K562 (cell line): ENCODE results near the gene SLC28A3. TPM values are rescaled to one million over a fixed set of nuclear protein-coding genes. Genes with fewer than 3 reads are reported as not detected.

ENCODE experiments used
- ATAC-seq: fragments of 200-7000 bp; cut with Tn5 transposase; 3 replicates; pipeline ENCODE4 v1.9.1; 2020; ENCODE audit warnings: moderate library complexity
- BruUV-seq: library from RNA; stranded (reverse); fragments of 400-500 nt; replicated peaks from 2 replicates; lab custom pipeline; 2021; lab: Mats Ljungman, UMichigan
- CTCF ChIA-PET: fragments of 300-600 bp; formaldehyde crosslinking; extraction: SDS; loops from one replicate; lab custom pipeline; 2021; ENCODE audit warnings: low intra/inter-chr PET ratio; lab: Yijun Ruan, JAX
- POLR2A ChIA-PET: fragments of 300-600, 350-650 bp; sonication (Branson Sonifier 250); formaldehyde crosslinking; extraction: SDS; loops from one replicate; lab custom pipeline; 2021; ENCODE audit warnings: antibody characterized with exemption, inconsistent platforms; lab: Yijun Ruan, JAX
- DNase-seq, 4 experiments: peaks; one replicate each; pipeline versions ENCODE4 v3.0.0 to v3.0.0-alpha.2; 2011 to 2018; ENCODE audit warnings: low spot score in 3 of 4, mixed read lengths in 3 of 4; ENCODE audit errors: extremely low read depth in 1 of 4
- FAIRE-seq: peaks from 2 replicates; lab custom pipeline; 2011; peaks lifted over from hg19 to GRCh38; lab: Jason Lieb, UNC
- H2AFZ ChIP-seq: 2 replicates; pipeline ENCODE4 v1.6.0; 2011; ENCODE audit warnings: low read depth, low read length, control low read depth, inconsistent platforms
- H3K27ac ChIP-seq: fragments of 200-600 bp; 3 replicates; pipeline ENCODE4 v1.8.0; 2011; ENCODE audit warnings: low read depth, mild to moderate bottlenecking, control low read depth, inconsistent platforms, low read length, moderate library complexity, mixed read lengths; ENCODE audit errors: extremely low read depth
- H3K27me3 ChIP-seq, 2 experiments: fragments of 300-600 bp in 1 of 2; 2 replicates in 1 of 2; 3 replicates in 1 of 2; pipeline versions ENCODE4 v1.6.0 to v1.8.0; 2011; ENCODE audit warnings: inconsistent platforms in 2 of 2, low read length in 2 of 2, mild to moderate bottlenecking in 1 of 2, mixed read lengths in 1 of 2, moderate library complexity in 1 of 2; ENCODE audit not compliant: control insufficient read depth in 2 of 2, insufficient read depth in 2 of 2
- H3K36me3 ChIP-seq: fragments of 300-600 bp; 3 replicates; pipeline ENCODE4 v1.8.0; 2011; ENCODE audit warnings: mild to moderate bottlenecking, low read length, inconsistent platforms; ENCODE audit not compliant: control insufficient read depth, insufficient read depth
- H3K4me1 ChIP-seq, 2 experiments: fragments of 200-600 bp in 1 of 2; replicated peaks in 1 of 2; 2 replicates in 1 of 2; 3 replicates in 1 of 2; pipeline versions ENCODE4 v1.5.1 to v1.8.0; 2011; ENCODE audit warnings: inconsistent platforms in 2 of 2, low read length in 2 of 2, mild to moderate bottlenecking in 1 of 2, mixed read lengths in 1 of 2, moderate library complexity in 1 of 2; ENCODE audit not compliant: control insufficient read depth in 2 of 2, insufficient read depth in 2 of 2
- H3K4me2 ChIP-seq: 2 replicates; pipeline ENCODE4 v1.6.1; 2011; ENCODE audit warnings: low read length, control low read depth, inconsistent platforms, mixed read lengths; ENCODE audit not compliant: insufficient read depth
- H3K4me3 ChIP-seq: fragments of 200-600 bp; sonication (generic), shearing (Covaris generic); 2 replicates; pipeline ENCODE4 v1.5.1; 2016; ENCODE audit warnings: control low read depth, inconsistent platforms
- H3K79me2 ChIP-seq: fragments of 200-600 bp; 3 replicates; pipeline ENCODE4 v1.8.0; 2011; ENCODE audit warnings: low read length, inconsistent platforms; ENCODE audit not compliant: control insufficient read depth, insufficient read depth
- H3K9ac ChIP-seq, 2 experiments: 2 replicates each; pipeline versions ENCODE4 v1.6.0 to v1.6.1; 2011; ENCODE audit warnings: low read depth in 2 of 2, low read length in 2 of 2, control low read depth in 1 of 2, inconsistent platforms in 1 of 2, mild to moderate bottlenecking in 1 of 2, mixed read lengths in 1 of 2; ENCODE audit not compliant: insufficient read depth in 1 of 2
- H3K9me1 ChIP-seq: one replicate; pipeline ENCODE4 v1.6.0; 2011; ENCODE audit warnings: inconsistent platforms, mild to moderate bottlenecking, low read length, moderate library complexity; ENCODE audit not compliant: control insufficient read depth, insufficient read depth
- H3K9me3 ChIP-seq: replicated peaks from 2 replicates; pipeline ENCODE4 v1.5.1; 2011; ENCODE audit warnings: low read depth, low read length, inconsistent platforms; ENCODE audit not compliant: control insufficient read depth, insufficient read depth
- H4K20me1 ChIP-seq: replicated peaks from 2 replicates; pipeline ENCODE4 v1.6.1; 2011; ENCODE audit warnings: low read length, inconsistent platforms, mixed read lengths; ENCODE audit not compliant: control insufficient read depth, insufficient read depth
- HMG20B ChIP-seq: fragments of 250-450 bp; sonication (Bioruptor Pico); IDR thresholded peaks from 2 replicates; pipeline ENCODE4 v1.5.0; 2021; ENCODE audit warnings: mild to moderate bottlenecking
- SIN3B ChIP-seq: fragments of 450-650 bp; IDR thresholded peaks from 2 replicates; pipeline ENCODE4 v1.6.1; 2017; ENCODE audit warnings: low read depth, mild to moderate bottlenecking, moderate library complexity
- WGBS: fragments of 100-300 bp; shearing (Covaris generic); methylation state at CpG from one replicate; pipeline ENCODE4 v1.1.6; 2016; ENCODE audit warnings: low coverage, mixed read lengths; ENCODE audit not compliant: insufficient coverage; ENCODE audit errors: missing lambda C conversion rate; 5-methylcytosine and 5-hydroxymethylcytosine counted together
- in situ Hi-C: fragments of 300-500 bp; cut with MboI; formaldehyde crosslinking; loops from 4 replicates; pipeline ENCODE4 v1.15.0; 2018; ENCODE audit warnings: inconsistent platforms, mixed read lengths
- intact Hi-C: fragments of 100-400 bp; cut with micrococcal nuclease; formaldehyde crosslinking; loops from 2 replicates; pipeline ENCODE4 v1.14.2; 2022
- polyA plus RNA-seq, 8 experiments: library from polyadenylated mRNA; depleted of rRNA in 4 of 8; stranded (reverse) in 5 of 8; unstranded in 3 of 8; fragments of >200 nt; fragmentation: Nextera tagmentation in 2 of 8; fragmentation: Illumina TruSeq in 1 of 8; extraction: Ambion mirVana in 2 of 8; extraction: Trizol in 1 of 8; gene quantifications; 2 replicates each; pipeline versions ENCODE4 v1.2.1 to v1.2.3, GENCODE V29; 2011 to 2014; ENCODE audit warnings: inconsistent platforms in 1 of 8, missing spikeins in 1 of 8
- total RNA-seq, 7 experiments: library from RNA; depleted of rRNA in 6 of 7; stranded (reverse); fragments of >200 nt in 6 of 7; fragmentation: Illumina TruSeq in 2 of 7; extraction: Trizol in 2 of 7; gene quantifications; 2 replicates each; pipeline versions ENCODE4 v1.2.1 to v1.2.3, GENCODE V29; 2011 to 2021; ENCODE audit warnings: low replicate concordance in 1 of 7
- TF ChIP-seq, protein P1 (sequence below): sonication (generic); formaldehyde crosslinking; IDR thresholded peaks from 2 replicates; pipeline ENCODE4 v1.8.0; 2023; ENCODE audit warnings: missing genetic modification reagents, mild to moderate bottlenecking, borderline replicate concordance

SLC28A3 gene
- total and polyA plus RNA-seq, 9 of the 15 experiments (the other 6 are each of a cell fraction or from before 2014, with no cell fraction given): not detected

DNA sequence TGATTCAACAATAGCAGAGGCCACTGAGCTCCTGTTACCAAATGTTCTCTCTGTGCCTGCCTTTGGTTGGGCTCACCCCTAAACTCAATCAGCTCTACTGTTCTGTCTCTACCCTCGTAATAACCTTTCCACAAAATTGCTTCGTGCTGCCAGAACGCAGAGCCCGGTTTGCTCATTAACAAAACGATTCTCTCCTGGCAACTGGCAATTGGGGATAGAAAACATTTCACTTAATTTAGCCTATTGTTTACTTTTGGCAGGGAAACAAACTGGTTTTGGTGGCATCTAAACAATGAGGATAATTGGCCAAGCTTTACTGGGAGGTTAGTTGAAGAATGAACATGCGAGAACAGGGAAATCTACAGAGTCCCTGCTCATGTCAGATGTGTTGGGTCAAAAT is 56.6 kb downstream of the SLC28A3 start (continued):
- TF ChIP-seq, protein P1, sequence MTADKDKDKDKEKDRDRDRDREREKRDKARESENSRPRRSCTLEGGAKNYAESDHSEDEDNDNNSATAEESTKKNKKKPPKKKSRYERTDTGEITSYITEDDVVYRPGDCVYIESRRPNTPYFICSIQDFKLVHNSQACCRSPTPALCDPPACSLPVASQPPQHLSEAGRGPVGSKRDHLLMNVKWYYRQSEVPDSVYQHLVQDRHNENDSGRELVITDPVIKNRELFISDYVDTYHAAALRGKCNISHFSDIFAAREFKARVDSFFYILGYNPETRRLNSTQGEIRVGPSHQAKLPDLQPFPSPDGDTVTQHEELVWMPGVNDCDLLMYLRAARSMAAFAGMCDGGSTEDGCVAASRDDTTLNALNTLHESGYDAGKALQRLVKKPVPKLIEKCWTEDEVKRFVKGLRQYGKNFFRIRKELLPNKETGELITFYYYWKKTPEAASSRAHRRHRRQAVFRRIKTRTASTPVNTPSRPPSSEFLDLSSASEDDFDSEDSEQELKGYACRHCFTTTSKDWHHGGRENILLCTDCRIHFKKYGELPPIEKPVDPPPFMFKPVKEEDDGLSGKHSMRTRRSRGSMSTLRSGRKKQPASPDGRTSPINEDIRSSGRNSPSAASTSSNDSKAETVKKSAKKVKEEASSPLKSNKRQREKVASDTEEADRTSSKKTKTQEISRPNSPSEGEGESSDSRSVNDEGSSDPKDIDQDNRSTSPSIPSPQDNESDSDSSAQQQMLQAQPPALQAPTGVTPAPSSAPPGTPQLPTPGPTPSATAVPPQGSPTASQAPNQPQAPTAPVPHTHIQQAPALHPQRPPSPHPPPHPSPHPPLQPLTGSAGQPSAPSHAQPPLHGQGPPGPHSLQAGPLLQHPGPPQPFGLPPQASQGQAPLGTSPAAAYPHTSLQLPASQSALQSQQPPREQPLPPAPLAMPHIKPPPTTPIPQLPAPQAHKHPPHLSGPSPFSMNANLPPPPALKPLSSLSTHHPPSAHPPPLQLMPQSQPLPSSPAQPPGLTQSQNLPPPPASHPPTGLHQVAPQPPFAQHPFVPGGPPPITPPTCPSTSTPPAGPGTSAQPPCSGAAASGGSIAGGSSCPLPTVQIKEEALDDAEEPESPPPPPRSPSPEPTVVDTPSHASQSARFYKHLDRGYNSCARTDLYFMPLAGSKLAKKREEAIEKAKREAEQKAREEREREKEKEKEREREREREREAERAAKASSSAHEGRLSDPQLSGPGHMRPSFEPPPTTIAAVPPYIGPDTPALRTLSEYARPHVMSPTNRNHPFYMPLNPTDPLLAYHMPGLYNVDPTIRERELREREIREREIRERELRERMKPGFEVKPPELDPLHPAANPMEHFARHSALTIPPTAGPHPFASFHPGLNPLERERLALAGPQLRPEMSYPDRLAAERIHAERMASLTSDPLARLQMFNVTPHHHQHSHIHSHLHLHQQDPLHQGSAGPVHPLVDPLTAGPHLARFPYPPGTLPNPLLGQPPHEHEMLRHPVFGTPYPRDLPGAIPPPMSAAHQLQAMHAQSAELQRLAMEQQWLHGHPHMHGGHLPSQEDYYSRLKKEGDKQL (CRISPR knock-in tag): no peak

DNA sequence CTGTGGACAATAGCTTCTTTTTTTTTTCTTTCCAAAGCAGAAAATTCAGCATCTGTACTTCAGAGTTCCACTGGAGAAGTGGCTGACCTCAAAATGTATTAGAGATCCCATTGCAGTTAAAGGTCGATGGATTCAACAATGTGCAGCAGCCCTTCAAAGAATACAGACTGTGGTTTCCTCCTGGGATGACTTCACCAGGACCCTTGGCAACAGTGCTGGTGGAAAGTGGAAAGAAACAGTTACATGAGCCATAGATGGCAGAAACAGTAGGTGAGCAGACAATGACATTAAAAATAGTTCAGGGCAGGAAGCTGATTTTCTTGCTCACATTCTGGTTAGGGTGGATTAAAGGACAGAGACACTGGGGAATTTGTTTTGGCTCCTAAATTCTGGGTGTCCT is 62.4 kb downstream of the SLC28A3 start:
- H3K4me3 ChIP-seq: no peak overlapping the region
- TF ChIP-seq SIN3B (no peak), HMG20B (no peak)
- H3K9ac ChIP-seq: no peak overlapping the region
- in situ Hi-C loops (no loop called here), intact Hi-C loops (no loop called here)
- H3K79me2 ChIP-seq: no peaks in the 10 kb centered on the region
- H2AFZ ChIP-seq: no peak overlapping the region
- ChIA-PET POLR2A (no interaction called here), CTCF (no interaction called here)
- ATAC-seq: no peak
- no peak overlapping the region for H3K4me2 ChIP-seq
- H3K9me3 ChIP-seq: no peaks in the 10 kb centered on the region
- no peaks in the 10 kb centered on the region for H4K20me1 ChIP-seq
- H3K36me3 ChIP-seq: no peaks in the 10 kb centered on the region
- H3K4me1 ChIP-seq: no peaks in the 10 kb centered on the region
- DNase-seq: no peak
- 0% methylated on average over 1 of the region's 1 CpG for WGBS
- H3K9me1 ChIP-seq: no peaks in the 10 kb centered on the region
- no TSS peak for BruUV-seq
- FAIRE-seq: no peak
- H3K27ac ChIP-seq: no peak overlapping the region
- no peaks in the 10 kb centered on the region for H3K27me3 ChIP-seq
